ENCODE results near the gene CLIP3.
A peak's percentile ranks its signal among the peaks of the same experiment; 100 is the strongest.
"Not testable (repeated sequence)": the region's sequence is repeated elsewhere in the genome, so short reads cannot be mapped to it uniquely, and the experiment has no call there.

CLIP3 gene, protein sequence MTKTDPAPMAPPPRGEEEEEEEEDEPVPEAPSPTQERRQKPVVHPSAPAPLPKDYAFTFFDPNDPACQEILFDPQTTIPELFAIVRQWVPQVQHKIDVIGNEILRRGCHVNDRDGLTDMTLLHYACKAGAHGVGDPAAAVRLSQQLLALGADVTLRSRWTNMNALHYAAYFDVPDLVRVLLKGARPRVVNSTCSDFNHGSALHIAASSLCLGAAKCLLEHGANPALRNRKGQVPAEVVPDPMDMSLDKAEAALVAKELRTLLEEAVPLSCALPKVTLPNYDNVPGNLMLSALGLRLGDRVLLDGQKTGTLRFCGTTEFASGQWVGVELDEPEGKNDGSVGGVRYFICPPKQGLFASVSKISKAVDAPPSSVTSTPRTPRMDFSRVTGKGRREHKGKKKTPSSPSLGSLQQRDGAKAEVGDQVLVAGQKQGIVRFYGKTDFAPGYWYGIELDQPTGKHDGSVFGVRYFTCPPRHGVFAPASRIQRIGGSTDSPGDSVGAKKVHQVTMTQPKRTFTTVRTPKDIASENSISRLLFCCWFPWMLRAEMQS

DNA sequence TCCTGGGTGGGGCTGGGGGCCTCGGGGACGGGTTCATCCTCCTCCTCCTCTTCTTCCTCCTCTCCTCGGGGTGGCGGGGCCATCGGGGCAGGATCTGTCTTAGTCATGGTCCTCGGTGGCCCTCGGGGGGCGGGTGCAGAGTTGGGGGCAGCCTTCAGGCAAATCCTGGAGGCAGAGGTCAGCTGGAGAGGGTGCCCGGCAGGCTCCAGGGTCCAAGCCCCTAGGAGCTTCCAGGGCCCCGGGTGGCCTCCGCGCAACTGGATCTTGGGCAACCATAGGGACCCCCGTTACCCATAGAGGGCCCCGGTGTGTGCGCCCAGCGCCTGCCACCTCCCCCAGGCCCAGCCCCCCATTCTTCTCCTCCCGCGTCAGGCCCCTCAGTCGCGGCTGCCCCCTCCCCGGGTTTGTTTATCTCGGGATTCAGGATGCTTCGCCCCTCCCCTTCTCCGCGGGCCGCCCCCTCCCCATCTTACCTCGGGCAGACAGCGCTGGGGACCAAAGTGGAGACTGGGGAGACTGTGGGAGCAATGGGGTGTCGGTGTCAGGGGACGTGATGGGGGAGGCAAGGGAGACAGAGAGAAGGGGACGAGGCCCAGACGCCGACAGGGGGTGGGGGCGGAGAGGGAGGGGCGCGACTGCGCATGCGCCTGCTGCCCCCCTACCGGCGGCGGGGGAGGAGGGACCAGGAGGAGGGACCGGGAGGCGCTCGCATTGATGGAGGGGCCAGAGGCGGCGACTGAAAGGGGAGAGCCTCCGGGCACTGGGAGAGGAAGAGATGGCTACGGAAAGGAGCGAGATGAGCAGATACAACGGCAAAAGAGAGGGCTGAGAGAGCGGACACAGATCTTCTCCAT is at the start of gene CLIP3:
Gene CLIP3 (minus strand): TSS at position 623 of the 854 bp plus-strand sequence. CDS start 516 bp downstream, at position 107.
- DNase-seq = peak; percentile 77

DNA sequence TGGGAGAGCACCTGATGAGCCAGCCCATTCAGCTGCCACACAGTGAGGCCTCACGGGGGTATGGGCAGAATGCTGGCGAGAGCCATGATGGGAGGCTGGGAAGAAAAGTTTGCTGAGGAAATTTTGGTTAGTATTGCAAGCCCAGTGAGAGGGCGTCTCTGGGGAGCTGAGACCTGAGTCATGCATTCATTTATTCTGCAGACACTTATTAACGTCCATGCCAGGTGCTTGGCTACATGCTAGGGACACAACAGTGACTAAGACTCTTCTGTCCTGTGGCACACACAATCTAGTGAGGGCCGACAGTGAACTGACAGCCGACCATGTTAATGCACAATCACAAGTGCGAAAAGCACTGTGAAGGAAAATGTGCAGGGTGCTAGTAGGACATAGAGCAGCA is 49.2 kb upstream of the CLIP3 start:
- DNase-seq = no peak

DNA sequence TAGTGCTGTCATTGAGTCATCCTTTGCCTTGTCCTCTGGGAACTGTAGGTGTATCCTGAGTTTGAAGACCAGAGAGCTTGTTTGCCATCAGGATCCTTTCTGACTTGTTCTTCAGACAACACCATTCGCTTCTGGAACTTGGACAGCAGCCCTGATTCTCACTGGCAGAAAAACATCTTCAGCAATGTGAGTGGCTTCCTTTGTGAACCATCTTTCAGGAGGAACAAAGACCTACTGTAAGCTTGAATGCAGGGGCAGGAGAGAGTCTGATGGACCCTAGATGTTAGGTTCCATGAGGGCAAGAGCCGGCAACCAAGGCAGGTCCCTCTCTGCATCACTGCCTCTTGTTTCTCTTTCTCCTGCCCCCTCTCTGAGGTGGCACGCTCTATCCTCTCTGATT is 48.7 kb upstream of the CLIP3 start:
- no peak for DNase-seq

DNA sequence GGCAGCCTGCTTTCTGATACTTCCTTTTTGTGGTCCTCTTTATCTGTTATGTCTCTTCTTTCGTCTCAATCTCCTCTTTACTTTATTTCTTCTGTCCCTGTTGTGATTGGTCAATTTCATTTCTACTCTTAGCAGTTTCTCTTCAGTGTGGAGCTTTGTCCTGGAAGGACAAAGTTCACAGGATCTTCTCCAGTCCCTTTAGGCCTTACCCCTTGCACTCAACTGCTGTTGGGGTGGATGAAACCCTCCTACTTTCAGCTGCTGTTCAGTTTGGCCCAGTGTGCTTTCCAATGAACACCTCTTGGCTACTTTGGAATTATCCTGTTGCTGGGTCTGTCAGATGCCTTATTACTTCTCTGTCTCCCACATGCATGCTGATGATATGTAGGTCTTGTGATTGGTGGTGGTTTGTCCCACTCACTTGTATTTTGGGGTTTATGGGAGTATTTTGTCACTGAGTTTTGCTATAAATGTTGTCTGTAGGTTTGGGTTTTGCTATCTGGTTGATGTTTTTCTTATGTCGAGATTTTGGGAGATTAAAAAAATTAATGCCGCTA is 46.8 kb upstream of the CLIP3 start:
- no peak for DNase-seq

DNA sequence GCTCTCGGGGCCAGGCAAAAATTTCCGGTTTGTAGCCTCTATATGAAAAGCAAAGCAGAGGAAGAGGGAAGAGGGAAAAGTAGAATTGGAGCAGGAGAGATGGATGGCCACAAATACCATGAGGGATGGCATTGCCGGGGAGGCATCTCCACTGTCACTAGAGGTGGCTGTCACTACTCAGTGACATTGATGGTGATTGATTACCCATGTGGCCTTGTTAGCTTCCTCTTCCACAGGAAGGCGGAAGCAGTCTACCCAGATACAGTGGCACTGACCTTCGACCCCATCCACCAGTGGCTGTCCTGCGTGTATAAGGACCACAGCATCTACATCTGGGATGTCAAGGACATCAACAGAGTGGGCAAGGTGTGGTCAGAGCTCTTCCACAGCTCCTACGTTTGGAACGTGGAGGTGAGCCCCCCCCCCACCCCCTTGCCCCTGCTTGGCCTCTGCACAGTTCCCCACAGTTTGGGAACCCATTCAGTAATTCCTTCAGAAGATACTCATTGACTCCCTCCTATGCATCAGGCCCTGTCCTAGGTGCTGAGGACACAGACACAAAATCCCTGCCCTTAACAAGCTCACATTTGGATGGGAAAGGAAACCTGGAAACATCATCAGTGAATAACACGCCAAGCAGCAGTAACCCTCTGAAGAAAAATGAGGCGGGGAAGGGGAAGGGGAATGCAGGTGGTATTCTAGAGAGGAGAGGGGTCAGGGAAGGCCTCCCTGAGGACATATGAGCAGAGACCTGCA is 40.6 kb upstream of the CLIP3 start:
- DNase-seq = no peak

DNA sequence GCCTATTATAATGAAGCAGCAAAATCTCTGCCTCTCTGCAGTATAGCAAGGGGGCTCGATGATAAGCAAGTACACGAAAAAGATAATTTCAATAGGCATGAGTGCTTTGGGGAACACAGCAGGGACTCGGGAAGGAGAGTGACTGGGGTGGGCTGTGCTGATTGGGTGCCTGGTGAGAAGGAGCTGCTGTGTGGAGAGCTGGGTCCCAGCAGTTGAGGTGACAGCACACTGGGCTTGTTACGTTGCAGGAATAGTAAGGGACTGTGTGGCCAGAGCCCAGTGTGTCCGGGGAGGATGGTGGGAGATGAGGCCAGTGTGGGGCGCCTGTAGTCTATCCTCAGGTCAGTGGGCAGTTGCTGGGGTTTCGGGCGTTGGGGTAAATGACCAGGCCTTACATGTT is 39.4 kb upstream of the CLIP3 start:
- no peak for DNase-seq

DNA sequence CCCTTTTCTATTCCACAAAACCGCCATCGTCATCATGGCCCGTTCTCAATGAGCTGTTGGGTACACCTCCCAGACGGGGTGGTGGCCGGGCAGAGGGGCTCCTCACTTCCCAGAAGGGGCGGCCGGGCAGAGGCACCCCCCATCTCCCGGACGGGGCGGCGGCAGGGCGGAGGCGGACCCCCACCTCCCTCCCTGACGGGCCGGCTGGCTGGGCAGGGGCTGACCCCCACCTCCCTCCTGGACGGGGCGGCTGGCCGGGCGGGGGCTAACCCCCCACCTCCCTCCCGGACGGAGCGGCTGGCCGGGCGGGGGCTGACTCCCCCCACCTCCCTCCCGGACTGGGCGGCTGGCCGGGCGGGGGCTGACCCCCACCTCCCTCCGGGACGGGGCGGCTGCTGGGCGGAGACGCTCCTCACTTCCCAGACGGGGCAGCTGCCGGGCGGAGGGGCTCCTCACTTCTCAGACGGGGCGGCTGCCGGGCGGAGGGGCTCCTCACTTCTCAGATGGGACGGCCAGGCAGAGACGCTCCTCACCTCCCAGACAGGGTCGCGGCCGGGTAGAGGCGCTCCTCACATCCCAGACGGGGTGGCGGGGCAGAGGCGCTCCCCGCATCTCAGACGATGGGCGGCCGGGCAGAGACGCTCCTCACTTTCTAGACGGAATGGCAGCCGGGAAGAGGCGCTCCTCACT is 36.3 kb upstream of the CLIP3 start:
- DNase-seq = not testable (repeated sequence)

DNA sequence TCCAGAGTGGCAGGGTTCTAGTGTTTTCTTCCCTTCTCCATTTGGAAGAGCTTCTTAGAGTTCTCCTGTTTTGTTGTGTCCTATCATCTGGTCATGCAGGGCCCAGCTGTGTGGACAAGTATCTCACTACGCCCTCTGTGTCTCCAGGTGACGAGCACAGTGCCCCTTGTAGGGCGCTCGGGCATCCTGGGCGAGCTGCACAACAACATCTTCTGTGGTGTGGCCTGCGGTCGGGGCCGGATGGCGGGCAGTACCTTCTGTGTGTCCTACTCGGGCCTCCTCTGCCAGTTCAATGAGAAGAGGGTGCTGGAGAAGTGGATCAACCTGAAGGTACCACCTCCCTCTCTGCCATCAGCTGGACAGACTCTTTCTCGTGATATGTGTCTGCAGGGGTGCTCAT is 35.0 kb upstream of the CLIP3 start:
- DNase-seq = no peak

DNA sequence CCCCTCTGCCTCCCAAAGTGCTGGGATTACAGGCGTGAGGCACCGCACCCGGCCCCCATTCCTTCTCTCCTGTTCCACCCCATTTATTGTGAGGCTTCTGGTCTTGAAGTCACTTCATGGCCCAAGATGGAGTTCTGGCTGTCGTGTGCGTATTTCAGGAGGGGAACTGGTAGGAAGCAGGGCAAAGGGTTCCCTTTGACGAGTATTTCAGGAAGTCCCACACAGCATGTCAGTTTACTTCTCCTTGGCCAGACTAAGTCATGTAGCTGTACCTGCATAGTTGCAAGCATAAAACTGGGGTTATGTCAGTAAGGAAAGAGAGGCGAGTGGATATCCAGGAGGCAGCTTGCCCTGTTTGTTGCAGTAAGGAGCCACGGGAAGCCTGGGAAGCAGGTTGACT is 32.2 kb upstream of the CLIP3 start:
- no peak for DNase-seq

DNA sequence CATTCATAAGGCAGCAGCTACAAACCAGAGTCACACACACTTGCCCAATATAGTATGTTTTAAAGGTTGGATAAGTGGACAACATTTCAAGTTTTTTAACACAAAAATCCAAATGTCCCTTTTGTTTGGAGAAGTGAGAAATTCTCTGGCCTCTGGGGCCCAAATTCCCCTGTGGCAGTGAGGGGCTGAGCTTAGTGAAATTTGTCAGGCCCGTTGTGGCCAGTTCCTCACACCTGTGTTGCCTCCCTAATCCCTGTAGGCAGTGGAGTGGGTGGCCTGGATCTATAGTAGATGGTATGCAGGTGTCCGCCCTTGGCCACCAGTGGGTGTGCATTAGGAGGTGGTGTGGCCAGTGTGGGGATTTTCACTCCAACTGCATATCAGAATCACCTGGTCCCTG is 28.7 kb upstream of the CLIP3 start:
- DNase-seq = no peak

DNA sequence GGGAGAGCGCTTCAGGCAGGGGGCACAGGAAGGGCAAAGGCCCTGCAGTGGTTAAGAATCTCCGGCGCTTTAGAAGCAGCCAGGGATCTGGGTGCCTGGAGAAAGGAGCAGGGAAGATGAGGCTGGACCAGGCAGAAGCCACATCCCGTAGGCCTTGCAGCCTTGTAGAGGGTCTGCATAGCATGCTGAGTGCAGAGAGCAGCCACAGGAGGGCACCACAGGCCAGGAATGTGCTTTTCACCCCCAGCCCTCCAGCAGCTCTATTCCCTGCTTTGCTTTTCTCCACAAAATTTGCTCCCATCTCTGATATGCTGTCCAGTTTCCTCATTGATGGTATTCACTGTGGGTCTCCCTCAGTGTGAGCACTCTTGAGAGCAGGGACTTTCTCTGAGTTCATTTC is 27.8 kb upstream of the CLIP3 start:
- DNase-seq = peak; percentile 63

DNA sequence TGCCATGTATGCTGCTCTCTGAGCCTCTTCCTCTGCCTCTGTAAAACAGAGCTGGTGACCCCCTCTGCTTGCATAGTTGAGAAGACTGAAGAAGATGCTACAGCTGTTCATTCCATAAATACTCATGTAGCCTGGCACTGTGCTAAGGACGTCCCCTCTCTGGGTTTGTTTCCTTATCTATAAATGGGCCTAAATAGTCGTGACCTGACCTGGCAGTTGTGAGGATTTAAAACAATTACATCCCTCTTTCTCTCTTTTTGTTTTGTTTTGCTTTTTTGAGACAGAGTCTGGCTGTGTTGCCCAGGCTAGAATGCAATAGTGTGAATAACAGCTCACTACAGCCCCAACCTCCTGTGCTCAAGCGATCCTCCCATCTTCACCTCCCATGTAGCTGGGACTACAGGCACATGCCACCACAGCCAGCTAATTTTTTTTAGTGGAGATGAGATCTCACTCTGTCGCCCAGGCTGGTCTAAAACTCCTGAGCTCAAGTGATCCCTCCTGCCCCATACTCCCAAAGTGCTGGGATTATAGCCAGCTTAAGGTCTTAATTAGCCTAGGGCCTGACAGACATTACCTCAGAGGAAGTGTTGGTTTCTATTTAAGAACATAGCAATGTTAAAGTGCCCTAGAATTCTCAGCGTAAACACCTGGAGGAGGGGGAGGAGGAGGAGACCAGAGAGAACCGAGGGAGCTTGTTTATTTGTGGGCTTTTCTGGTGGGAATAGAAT is 26.7 kb upstream of the CLIP3 start:
- DNase-seq = no peak

DNA sequence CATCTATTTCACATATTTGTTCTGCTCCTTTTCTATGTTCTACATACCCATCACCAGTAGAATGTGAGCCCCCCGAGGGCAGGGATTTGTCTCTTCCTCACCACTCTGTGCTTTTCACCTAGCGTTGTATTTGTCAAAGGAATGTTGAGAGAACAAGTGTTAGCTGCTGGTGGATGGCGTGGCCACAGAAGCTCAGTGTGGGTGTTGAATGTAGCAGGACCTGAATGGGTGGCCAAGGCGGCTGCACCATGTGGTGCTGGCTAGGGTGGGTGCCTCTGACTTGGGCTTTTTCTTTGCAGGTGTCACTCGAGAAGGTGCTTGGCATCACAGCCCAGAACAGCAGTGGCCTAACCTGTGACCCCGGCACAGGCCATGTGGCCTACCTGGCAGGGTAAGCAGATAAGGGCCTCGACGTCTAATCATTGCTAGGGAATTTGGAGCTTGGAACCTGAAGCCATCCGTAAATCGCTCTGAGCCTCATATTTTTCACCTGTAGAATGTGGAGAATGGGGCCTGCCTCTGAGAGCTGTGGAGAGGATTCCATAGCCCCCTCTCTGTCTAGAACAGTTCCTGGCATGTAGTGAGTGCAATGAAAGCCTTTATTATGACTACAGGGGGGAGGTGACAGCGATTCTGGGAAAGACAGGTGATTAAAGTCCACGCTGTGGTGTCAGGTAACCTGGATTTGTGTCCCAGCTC is 26.0 kb upstream of the CLIP3 start:
- DNase-seq = no peak

DNA sequence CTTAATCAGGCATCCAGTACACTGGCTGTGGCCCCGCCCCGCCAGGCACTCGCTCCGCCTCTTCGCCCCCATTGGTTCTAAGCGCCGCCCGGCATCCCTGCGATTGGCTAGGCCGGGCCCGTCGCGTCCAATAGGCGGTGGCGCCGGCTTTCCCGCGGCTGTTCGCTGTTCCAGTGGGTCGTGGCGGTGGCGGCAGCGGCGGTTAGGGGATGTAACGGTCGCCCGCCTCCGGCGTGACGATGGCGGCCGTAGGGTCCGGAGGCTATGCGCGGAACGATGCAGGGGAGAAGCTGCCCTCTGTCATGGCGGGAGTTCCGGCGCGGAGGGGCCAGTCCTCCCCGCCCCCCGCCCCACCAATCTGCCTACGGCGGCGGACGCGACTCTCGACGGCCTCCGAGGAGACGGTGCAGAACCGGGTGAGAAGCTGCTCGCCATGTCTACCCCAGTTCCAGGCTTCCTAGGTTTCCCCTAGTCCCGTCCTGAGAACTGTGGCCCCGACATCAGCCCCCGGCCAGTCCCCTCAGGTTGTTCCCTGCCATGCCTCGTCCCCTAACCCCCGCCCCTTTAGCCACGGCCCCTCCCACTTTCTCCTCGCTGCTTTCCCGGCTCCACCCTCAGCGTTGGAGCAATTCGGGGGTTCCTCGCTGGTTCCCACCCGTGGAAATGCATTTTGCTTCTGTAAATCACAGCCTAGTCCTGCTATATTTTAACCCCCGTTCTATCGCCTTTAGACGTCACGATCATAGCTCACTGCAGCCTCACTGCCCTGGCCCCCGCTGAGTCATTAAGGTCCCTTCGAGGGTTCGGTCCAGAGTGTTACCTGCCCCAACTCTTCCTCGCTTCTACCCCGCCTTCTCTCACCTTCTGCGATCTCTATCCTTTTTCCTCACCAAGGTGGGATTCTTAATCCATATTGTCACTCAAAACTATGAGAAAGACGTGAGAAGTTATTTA is 22.3 kb upstream of the CLIP3 start, which contains the start of gene WDR62:
Gene WDR62 (plus strand): TSS at position 165 of the 954 bp plus-strand sequence. CDS start 75 bp downstream, at position 240.
- DNase-seq = peak; percentile 98

DNA sequence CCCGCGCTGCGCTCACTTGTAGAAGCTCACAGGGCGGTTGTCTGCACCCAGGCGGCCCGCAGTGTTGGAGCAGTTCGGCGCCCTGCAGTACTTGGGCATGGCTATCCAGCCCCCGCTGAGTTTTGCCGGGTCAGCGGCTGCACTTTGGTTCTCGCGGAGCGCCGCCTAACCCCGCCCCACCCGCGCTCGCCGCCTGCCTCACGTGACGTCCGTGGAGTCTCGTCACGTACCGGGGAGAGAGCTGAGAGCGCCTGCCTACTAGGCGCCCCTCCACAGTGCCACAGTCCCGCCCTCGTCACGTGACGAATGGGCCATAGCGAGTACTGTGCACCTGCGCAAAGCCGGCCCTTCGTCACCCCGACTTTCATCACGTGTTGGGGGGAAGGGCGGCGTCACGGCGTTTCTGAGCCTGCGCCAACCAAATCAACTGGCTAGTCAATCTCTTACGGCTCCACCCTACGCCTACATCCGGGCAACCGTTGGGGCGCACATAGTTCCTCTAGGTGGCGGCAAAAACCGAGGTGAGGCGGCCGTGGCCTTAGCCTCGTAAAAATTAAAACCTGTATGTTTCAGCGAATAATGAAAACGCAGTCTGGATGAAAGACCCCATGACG is 21.6 kb upstream of the CLIP3 start, which contains the start of gene THAP8:
Gene THAP8 (minus strand): TSS at position 167 of the 614 bp plus-strand sequence. CDS start 68 bp downstream, at position 99.
- peak; percentile 100 for DNase-seq

DNA sequence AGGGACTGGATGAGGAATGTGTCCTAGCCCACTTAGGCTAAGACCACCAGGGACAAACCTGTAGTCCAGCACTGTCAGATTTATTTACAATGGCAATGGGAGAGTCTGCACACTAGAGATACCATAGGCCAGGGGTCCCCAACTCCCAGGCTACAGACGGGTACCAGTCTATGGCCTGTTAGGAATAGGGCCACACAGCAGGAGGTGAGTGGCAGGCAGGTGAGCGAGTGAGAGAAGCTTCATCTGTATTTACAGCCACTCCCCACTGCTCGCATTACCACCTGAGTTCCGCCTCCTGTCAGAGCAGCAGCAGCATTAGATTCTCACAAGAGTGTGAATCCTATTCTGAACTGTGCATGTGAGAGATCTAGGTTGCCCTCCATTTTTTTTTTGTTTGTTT is 19.0 kb upstream of the CLIP3 start:
- DNase-seq = peak; percentile 56

DNA sequence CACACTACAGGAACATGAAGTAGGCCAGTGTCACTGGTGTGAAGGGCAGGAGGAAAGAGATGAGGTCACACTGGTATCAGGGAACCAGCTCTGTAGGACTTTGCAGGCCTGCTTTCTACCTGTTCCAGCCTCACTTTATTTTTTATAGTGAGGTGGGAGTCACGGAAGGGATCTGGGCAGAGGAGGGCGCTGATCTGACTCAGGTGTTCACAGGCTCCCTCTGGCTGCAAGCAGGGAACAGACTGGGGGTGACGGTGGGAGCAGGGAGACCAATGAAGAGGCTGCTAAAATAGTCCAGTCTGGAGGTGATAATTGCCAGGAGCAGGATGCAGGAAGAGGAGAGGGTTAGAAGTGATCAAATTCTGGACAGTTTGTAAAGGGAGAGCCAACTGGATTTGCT is 18.6 kb upstream of the CLIP3 start:
- peak; percentile 33 for DNase-seq

DNA sequence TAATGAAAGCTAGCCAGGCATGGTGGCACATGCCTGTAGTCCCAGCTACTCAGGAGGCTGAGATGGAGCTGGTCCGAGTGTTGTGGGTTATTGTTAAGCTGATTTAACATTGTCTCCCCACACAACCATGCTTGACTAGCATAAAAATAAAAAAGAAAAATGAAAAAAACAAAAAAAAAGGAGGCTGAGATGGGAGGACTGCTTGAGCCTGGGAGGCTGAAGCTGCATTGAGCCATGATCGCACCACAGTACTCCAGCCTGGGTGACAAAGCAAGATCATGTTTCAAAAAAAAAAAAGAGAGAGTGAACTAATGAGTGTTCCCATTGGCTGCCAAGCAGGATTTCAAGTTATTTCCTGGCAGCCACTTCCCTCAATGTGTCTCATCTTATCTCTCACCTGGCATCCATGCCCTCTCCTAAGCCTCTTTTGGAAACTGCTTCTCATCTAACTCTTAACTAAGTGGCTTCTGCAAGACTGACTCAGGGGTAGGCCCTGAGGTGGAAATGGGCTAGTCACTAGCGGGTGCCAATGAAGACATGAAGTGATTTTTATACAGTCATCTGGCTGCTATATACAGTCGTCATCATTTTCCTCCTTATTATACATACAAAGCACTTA is 16.5 kb upstream of the CLIP3 start:
- peak; percentile 69 for DNase-seq
